ENCODE results near the gene UBL3. TPM values are rescaled to one million over a fixed set of nuclear protein-coding genes. Genes with fewer than 3 reads are reported as not detected.

Gene UBL3
- total and polyA plus RNA-seq, 9 donors, result 22.5 to 41.4 (median 32.3) TPM

DNA sequence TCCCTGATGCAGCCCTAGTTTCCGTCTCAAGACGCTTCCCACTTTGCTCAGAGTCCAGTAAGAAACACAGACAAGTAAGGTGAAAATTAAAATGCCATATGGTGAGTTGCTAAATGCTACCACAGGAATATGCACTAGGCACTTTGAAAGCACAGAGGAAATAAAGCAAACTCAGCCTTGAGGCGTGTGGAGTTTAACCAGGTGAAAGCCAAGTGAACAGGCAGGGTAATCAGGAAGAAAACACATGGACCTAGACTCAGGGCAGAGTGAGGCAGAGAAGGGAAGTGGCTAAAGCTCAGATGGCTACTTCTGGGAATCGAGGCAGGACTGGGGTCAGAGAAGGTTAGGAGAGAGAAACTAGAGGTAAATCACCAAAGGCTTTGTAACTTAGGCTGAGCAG, 5.4 kb upstream of the UBL3 start:
- TF ChIP-seq POLR2A (IDR thresholded peaks at IDR 0.05), result no peak
- TF ChIP-seq, protein P1, sequence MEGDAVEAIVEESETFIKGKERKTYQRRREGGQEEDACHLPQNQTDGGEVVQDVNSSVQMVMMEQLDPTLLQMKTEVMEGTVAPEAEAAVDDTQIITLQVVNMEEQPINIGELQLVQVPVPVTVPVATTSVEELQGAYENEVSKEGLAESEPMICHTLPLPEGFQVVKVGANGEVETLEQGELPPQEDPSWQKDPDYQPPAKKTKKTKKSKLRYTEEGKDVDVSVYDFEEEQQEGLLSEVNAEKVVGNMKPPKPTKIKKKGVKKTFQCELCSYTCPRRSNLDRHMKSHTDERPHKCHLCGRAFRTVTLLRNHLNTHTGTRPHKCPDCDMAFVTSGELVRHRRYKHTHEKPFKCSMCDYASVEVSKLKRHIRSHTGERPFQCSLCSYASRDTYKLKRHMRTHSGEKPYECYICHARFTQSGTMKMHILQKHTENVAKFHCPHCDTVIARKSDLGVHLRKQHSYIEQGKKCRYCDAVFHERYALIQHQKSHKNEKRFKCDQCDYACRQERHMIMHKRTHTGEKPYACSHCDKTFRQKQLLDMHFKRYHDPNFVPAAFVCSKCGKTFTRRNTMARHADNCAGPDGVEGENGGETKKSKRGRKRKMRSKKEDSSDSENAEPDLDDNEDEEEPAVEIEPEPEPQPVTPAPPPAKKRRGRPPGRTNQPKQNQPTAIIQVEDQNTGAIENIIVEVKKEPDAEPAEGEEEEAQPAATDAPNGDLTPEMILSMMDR (IDR thresholded peaks at IDR 0.05), result no peak
- no peak for TF ChIP-seq EP300 (IDR thresholded peaks at IDR 0.05)
- Histone ChIP-seq H3K9me3 (no peaks in the 10 kb centered on the region), H3K4me1 (ENCODE audit: insufficient read depth) (no peaks in the 10 kb centered on the region), H3K4me3 (no peak overlapping the region), H3K36me3 (no peaks in the 10 kb centered on the region), H3K27me3 (no peaks in the 10 kb centered on the region), H3K27ac (no peak overlapping the region)
- DNase-seq, result no peak
- WGBS, 3 donors, result 60 to 71% (median 71%) methylated on average over 4 of the region's 4 CpGs
- intact Hi-C loops (cut with DNase I), result loop anchor here in 2 of 4 donors (10.0 kb wide), 2 partner anchors 69 to 259 kb away; no protein-coding TSS in a partner anchor

DNA sequence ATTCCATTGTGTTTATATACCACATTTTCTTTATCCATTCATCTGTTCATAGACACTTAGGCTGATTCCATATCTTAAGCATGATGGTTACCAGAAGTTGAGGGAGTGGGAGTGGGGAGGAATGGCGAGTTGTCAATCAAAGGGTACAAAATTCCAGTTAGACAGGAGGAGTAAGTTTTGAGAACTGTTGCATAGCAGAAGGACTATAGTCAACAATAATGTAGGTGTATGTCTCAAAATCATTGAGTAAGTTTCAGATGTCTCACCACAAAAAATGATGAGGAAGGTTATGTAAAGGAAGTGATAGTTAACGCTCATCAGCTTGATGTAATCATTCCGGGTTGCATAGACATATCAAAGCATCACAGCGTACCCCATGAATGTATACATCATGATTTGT, 4.6 kb upstream of the UBL3 start:
- DNase-seq, result no peak
- no peaks in the 10 kb centered on the region for H3K9me3 ChIP-seq
- H3K27me3 ChIP-seq, result no peaks in the 10 kb centered on the region
- 92 to 94% (median 93%) methylated on average over 4 of the region's 4 CpGs for WGBS, 3 donors
- H3K4me1 ChIP-seq (ENCODE audit: insufficient read depth), result no peaks in the 10 kb centered on the region
- TF ChIP-seq POLR2A (IDR thresholded peaks at IDR 0.05), result no peak
- TF ChIP-seq, protein P1 (IDR thresholded peaks at IDR 0.05), result no peak
- no peak for TF ChIP-seq EP300 (IDR thresholded peaks at IDR 0.05)
- intact Hi-C loops (cut with DNase I), result loop anchor here in 2 of 4 donors (10.0 kb wide), 2 partner anchors 70 to 260 kb away; no protein-coding TSS in a partner anchor
- H3K4me3 ChIP-seq, result no peak overlapping the region
- H3K27ac ChIP-seq, result no peak overlapping the region
- H3K36me3 ChIP-seq, result no peaks in the 10 kb centered on the region

- no peaks in the 10 kb centered on the region for H3K36me3 ChIP-seq
- H3K4me1 ChIP-seq (ENCODE audit: insufficient read depth), result no peaks in the 10 kb centered on the region
- no peak for DNase-seq
- H3K27me3 ChIP-seq, result no peaks in the 10 kb centered on the region
- TF ChIP-seq, protein P1 (IDR thresholded peaks at IDR 0.05), result no peak
- TF ChIP-seq POLR2A (IDR thresholded peaks at IDR 0.05), result no peak
- no peak for TF ChIP-seq EP300 (IDR thresholded peaks at IDR 0.05)
- WGBS, 3 donors, result 68 to 76% (median 76%) methylated on average over 2 of the region's 2 CpGs
- H3K27ac ChIP-seq, result no peak overlapping the region
- intact Hi-C loops (cut with DNase I), result loop anchor here in 2 of 4 donors (10.0 kb wide), 2 partner anchors 72 to 262 kb away; no protein-coding TSS in a partner anchor
- no peak overlapping the region for H3K4me3 ChIP-seq
- no peaks in the 10 kb centered on the region for H3K9me3 ChIP-seq
Measured at GRCh38 chr13:29853131-29853530, 2.7 kb upstream of the UBL3 start.

DNA sequence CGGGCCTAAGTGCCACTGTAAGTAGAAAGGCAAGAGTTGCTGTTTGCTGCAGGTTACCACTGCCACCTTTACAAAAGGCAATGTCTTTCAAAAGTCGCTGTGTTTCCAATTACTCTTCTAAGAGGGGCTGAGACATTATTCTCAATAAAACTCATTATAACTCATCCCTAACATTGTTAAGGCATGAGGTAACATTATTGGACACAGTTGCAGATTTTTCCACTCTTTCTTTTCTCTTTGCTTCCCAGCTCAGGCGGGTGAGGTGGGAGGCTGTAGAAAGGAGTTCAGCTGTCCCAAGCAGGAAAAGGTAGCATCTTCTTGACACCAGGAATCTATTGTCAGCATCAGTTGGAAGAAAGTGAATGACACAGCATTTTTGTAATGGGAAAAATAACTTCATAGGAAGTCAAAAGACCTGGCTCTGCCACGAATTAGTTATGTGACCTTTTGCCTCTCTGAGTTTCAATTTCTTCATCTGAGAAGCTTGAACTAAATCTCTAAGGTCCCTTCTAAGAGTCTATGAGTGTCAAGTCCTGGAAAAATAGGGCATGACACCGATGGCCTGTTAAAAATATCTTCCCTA, 2.1 kb upstream of the UBL3 start:
- H3K4me1 ChIP-seq (ENCODE audit: insufficient read depth), result no peaks in the 10 kb centered on the region
- H3K27me3 ChIP-seq, result no peaks in the 10 kb centered on the region
- intact Hi-C loops (cut with DNase I), result loop anchor here in 2 of 4 donors (10.0 kb wide), 2 partner anchors 72 to 262 kb away; no protein-coding TSS in a partner anchor
- H3K36me3 ChIP-seq, result no peaks in the 10 kb centered on the region
- no peak overlapping the region for H3K27ac ChIP-seq
- no peak for DNase-seq
- WGBS, 3 donors, result 38 to 53% (median 48%) methylated on average over 5 of the region's 5 CpGs
- H3K4me3 ChIP-seq, result no peak overlapping the region
- no peaks in the 10 kb centered on the region for H3K9me3 ChIP-seq
- TF ChIP-seq, protein P1 (IDR thresholded peaks at IDR 0.05), result no peak
- TF ChIP-seq POLR2A (IDR thresholded peaks at IDR 0.05), result no peak
- TF ChIP-seq EP300 (IDR thresholded peaks at IDR 0.05), result no peak

Data from ovary (tissue), 9 donors.